GM23338 (cell line): ENCODE data around the gene BIN1. TPM values are rescaled to one million over a fixed set of nuclear protein-coding genes. Genes with fewer than 3 reads are reported as not detected.

ENCODE experiments used
- ATAC-seq: fragments of 200-7000 bp; cut with Tn5 transposase; 3 replicates; pipeline ENCODE4 v1.9.1; 2020
- DNase-seq: peaks from one replicate; pipeline ENCODE4 v3.0.0-alpha.2; 2015; ENCODE audit warnings: low spot score
- H2AFZ ChIP-seq: fragments of 200-600 bp; sonication (generic); 2 replicates; pipeline ENCODE4 v1.8.0; 2016; ENCODE audit warnings: antibody characterized with exemption, mild to moderate bottlenecking, moderate library complexity
- H3F3A ChIP-seq: fragments of 200-600 bp; sonication (generic); replicated peaks from 2 replicates; pipeline ENCODE4 v1.8.0; 2017; ENCODE audit warnings: antibody characterized with exemption, mixed run types, low read depth
- H3K27ac ChIP-seq: fragments of 200-600 bp; sonication (generic); 2 replicates; pipeline ENCODE4 v1.6.1; 2016; ENCODE audit warnings: low read depth
- H3K27me3 ChIP-seq: fragments of 200-600 bp; sonication (generic); 2 replicates; pipeline ENCODE4 v1.8.0; 2016; ENCODE audit warnings: mild to moderate bottlenecking, mixed run types, moderate library complexity; ENCODE audit not compliant: insufficient read depth
- H3K36me3 ChIP-seq: fragments of 200-600 bp; sonication (generic); 2 replicates; pipeline ENCODE4 v1.8.0; 2016; ENCODE audit warnings: mild to moderate bottlenecking; ENCODE audit not compliant: insufficient read depth
- H3K4me1 ChIP-seq: fragments of 200-600 bp; sonication (generic); 2 replicates; pipeline ENCODE4 v1.8.0; 2016; ENCODE audit warnings: mild to moderate bottlenecking, moderate library complexity; ENCODE audit not compliant: insufficient read depth
- H3K4me2 ChIP-seq: fragments of 200-600 bp; sonication (generic); 2 replicates; pipeline ENCODE4 v1.7.1; 2017; ENCODE audit warnings: mixed run types
- H3K4me3 ChIP-seq: fragments of 200-600 bp; sonication (generic); 2 replicates; pipeline ENCODE4 v1.6.1; 2016; ENCODE audit warnings: mixed run types
- H3K79me2 ChIP-seq: fragments of 200-600 bp; sonication (generic); replicated peaks from 2 replicates; pipeline ENCODE4 v1.8.0; 2017; ENCODE audit warnings: mild to moderate bottlenecking; ENCODE audit not compliant: insufficient read depth
- H3K9me2 ChIP-seq: fragments of 200-600 bp; sonication (generic); 2 replicates; pipeline ENCODE4 v1.8.0; 2017; ENCODE audit not compliant: insufficient read depth
- H4K20me1 ChIP-seq: fragments of 200-600 bp; sonication (generic); replicated peaks from 2 replicates; pipeline ENCODE4 v1.8.0; 2017; ENCODE audit warnings: mild to moderate bottlenecking; ENCODE audit not compliant: insufficient read depth
- H3K27ac Mint-ChIP-seq: 2 replicates; pipeline ENCODE4 v1.8.0; 2020; ENCODE audit warnings: inconsistent platforms, mild to moderate bottlenecking, moderate library complexity, mixed read lengths
- H3K27me3 Mint-ChIP-seq: 3 replicates; pipeline ENCODE4 v1.8.0; 2022; ENCODE audit warnings: low read depth, mild to moderate bottlenecking, moderate library complexity, mixed read lengths, inconsistent platforms; ENCODE audit not compliant: insufficient read depth, poor library complexity
- H3K36me3 Mint-ChIP-seq: 3 replicates; pipeline ENCODE4 v1.8.0; 2021; ENCODE audit warnings: low read depth, mild to moderate bottlenecking, inconsistent platforms, moderate library complexity, mixed read lengths
- H3K4me1 Mint-ChIP-seq: 3 replicates; pipeline ENCODE4 v1.8.0; 2020; ENCODE audit warnings: mild to moderate bottlenecking, inconsistent platforms, mixed read lengths
- H3K4me3 Mint-ChIP-seq: 3 replicates; pipeline ENCODE4 v1.8.0; 2021; ENCODE audit warnings: moderate library complexity, mild to moderate bottlenecking, inconsistent platforms, mixed read lengths
- H3K9me3 Mint-ChIP-seq: 3 replicates; pipeline ENCODE4 v1.8.0; 2020; ENCODE audit warnings: moderate library complexity, mild to moderate bottlenecking, inconsistent platforms, mixed read lengths
- CREB1 ChIP-seq: fragments of 250-450 bp; sonication (Bioruptor Pico); IDR thresholded peaks from 2 replicates; pipeline ENCODE4 v1.5.0; 2020; ENCODE audit warnings: low read depth, mild to moderate bottlenecking, moderate library complexity
- CTCF ChIP-seq, 2 experiments: fragments of 200-600 bp in 1 of 2; sonication (generic) in 1 of 2; conservative IDR thresholded peaks; 2 replicates each; pipeline versions ENCODE4 v1.5.1 to v1.6.1; 2016 to 2017; ENCODE audit warnings: antibody characterized with exemption in 2 of 2, low read depth in 2 of 2, mild to moderate bottlenecking in 2 of 2, moderate library complexity in 1 of 2
- ETS1 ChIP-seq: IDR thresholded peaks from 2 replicates; pipeline ENCODE4 v1.6.1; 2016; ENCODE audit warnings: antibody characterized with exemption
- EZH2 ChIP-seq: fragments of 200-600 bp; sonication (generic); IDR thresholded peaks from one replicate; pipeline ENCODE4 v1.8.0; 2017; ENCODE audit warnings: antibody characterized with exemption, mild to moderate bottlenecking, low read depth; ENCODE audit not compliant: unreplicated experiment
- EZH2phosphoT487 ChIP-seq: fragments of 200-600 bp; sonication (generic); IDR thresholded peaks from one replicate; pipeline ENCODE4 v1.8.1; 2018; ENCODE audit warnings: antibody characterized with exemption; ENCODE audit not compliant: unreplicated experiment
- JUNB ChIP-seq: IDR thresholded peaks from one replicate; pipeline ENCODE4 v1.6.1; 2016; ENCODE audit warnings: antibody characterized with exemption; ENCODE audit not compliant: unreplicated experiment
- NANOG ChIP-seq: IDR thresholded peaks from 2 replicates; pipeline ENCODE4 v1.6.1; 2016; ENCODE audit warnings: antibody characterized with exemption, borderline replicate concordance
- STAT1 ChIP-seq: IDR thresholded peaks from one replicate; pipeline ENCODE4 v1.6.1; 2016; ENCODE audit warnings: antibody characterized with exemption; ENCODE audit not compliant: unreplicated experiment
- ZNF331 ChIP-seq: fragments of 250-450 bp; sonication (Bioruptor Pico); IDR thresholded peaks from 2 replicates; pipeline ENCODE4 v1.5.0; 2020; ENCODE audit warnings: low read depth, mild to moderate bottlenecking, moderate library complexity
- ZNF462 ChIP-seq: fragments of 250-450 bp; sonication (Bioruptor Pico); IDR thresholded peaks from 2 replicates; pipeline ENCODE4 v1.5.0; 2020; ENCODE audit warnings: mild to moderate bottlenecking, moderate library complexity
- polyA plus RNA-seq: library from polyadenylated mRNA; unstranded; fragments of >200 nt; fragmentation: Nextera tagmentation; extraction: Ambion mirVana; gene quantifications from 2 replicates; pipeline ENCODE4 v1.2.1, GENCODE V29; 2016
- total RNA-seq: library from RNA; depleted of rRNA; stranded (reverse); fragments of >200 nt; shearing (Covaris generic); gene quantifications from 2 replicates; pipeline ENCODE4 v1.2.3, GENCODE V29; 2014

The BIN1 gene
- total and polyA plus RNA-seq, 2 experiments from 2014 or later, result 30.1 to 56.4 TPM

- no peaks in the 10 kb centered on the region for H3F3A ChIP-seq
- 0 out of 2 replicates have a peak, but pooled peaks cover 3% of the 10 kb centered on the region for H3K4me1 ChIP-seq
- H3K4me3 ChIP-seq, result no peak overlapping the region
- H3K27me3 ChIP-seq, result no peaks in the 10 kb centered on the region
- H2AFZ ChIP-seq, result no peak overlapping the region
- H3K27me3 Mint-ChIP-seq, result peaks cover 14% of the 10 kb centered on the region
- H3K4me1 Mint-ChIP-seq, result peaks cover 3% of the 10 kb centered on the region; the same call in 1 of the 3 replicates
- H4K20me1 ChIP-seq, result no peaks in the 10 kb centered on the region
- no peaks in the 10 kb centered on the region for H3K9me2 ChIP-seq
- no peak for ATAC-seq
- no peak overlapping the region for H3K27ac Mint-ChIP-seq
- H3K79me2 ChIP-seq, result no peaks in the 10 kb centered on the region
- TF ChIP-seq CTCF (conservative IDR thresholded peaks at IDR 0.05; ENCODE audit: low read depth in 2 of 2) (peak in 1 of 2 experiments; percentile 39; a peak in 2 of 4 replicates), STAT1 (no peak)
- no peak overlapping the region for H3K4me2 ChIP-seq
- no peaks in the 10 kb centered on the region for H3K9me3 Mint-ChIP-seq
- H3K4me3 Mint-ChIP-seq, result no peak overlapping the region
- no peak overlapping the region for H3K27ac ChIP-seq
- H3K36me3 Mint-ChIP-seq, result 0 out of 3 replicates have a peak, but pooled peaks cover 3% of the 10 kb centered on the region
- no peaks in the 10 kb centered on the region for H3K36me3 ChIP-seq
- no peak for DNase-seq
Measured at GRCh38 chr2:127051116-127052056, 55.6 kb downstream of the BIN1 start.

GRCh38 chr2:127050803-127051115, 56.2 kb downstream of the BIN1 start:
- Mint-ChIP-seq H3K27me3 (peaks cover 10% of the 10 kb centered on the region), H3K9me3 (no peaks in the 10 kb centered on the region), H3K27ac (no peak overlapping the region), H3K4me3 (no peak overlapping the region), H3K36me3 (no peaks in the 10 kb centered on the region), H3K4me1 (peaks cover 3% of the 10 kb centered on the region; the same call in 1 of the 3 replicates)
- Histone ChIP-seq H3K27me3 (no peaks in the 10 kb centered on the region), H3K27ac (no peak overlapping the region), H3K4me3 (no peak overlapping the region), H3K36me3 (no peaks in the 10 kb centered on the region), H3K79me2 (no peaks in the 10 kb centered on the region), H3K9me2 (no peaks in the 10 kb centered on the region), H3K4me1 (0 out of 2 replicates have a peak, but pooled peaks cover 3% of the 10 kb centered on the region), H3F3A (no peaks in the 10 kb centered on the region), H3K4me2 (no peak overlapping the region), H4K20me1 (no peaks in the 10 kb centered on the region), H2AFZ (no peak overlapping the region)
- ATAC-seq (no peak), DNase-seq (no peak)
- no peak for TF ChIP-seq NANOG
- no peak for TF ChIP-seq ZNF331
- TF ChIP-seq ETS1, result no peak
- no peak for TF ChIP-seq EZH2
- TF ChIP-seq JUNB, result no peak
- TF ChIP-seq CREB1 (CRISPR knock-in tag), result no peak
- no peak for TF ChIP-seq ZNF462 (CRISPR knock-in tag)
- TF ChIP-seq STAT1, result no peak
- no peak for TF ChIP-seq EZH2phosphoT487
